ENCODE results near the gene ABHD2. TPM values are rescaled to one million over a fixed set of nuclear protein-coding genes. Genes with fewer than 3 reads are reported as not detected.

The ABHD2 gene
- total and polyA plus RNA-seq, 2 donors (not counting 1 experiment from before 2014, with no cell fraction given): 39.5 to 84.9 TPM

- no peak for DNase-seq (ENCODE audit: low read depth in 2 of 2)
- no peaks in the 10 kb centered on the region for H3K36me3 ChIP-seq (ENCODE audit: control insufficient read depth, insufficient read depth, low read length)
- no peak overlapping the region for H3K9ac ChIP-seq (ENCODE audit: insufficient read depth, low read length)
- no peaks in the 10 kb centered on the region for H3K79me2 ChIP-seq (ENCODE audit: control insufficient read depth, insufficient read depth, low read length)
- no peaks in the 10 kb centered on the region for H3K4me1 ChIP-seq (ENCODE audit: control insufficient read depth, extremely low read depth, insufficient read depth, low read length)
- H3K4me3 ChIP-seq (replicated peaks in 1 of 4; ENCODE audit: control extremely low read depth in 1 of 4, insufficient read depth in 1 of 4, low read depth in 3 of 4, low read length in 4 of 4): no peak overlapping the region
- no peak overlapping the region for H3K27ac ChIP-seq (ENCODE audit: insufficient read depth, low read length)
- H3K4me2 ChIP-seq (ENCODE audit: extremely low read depth, insufficient read depth, low read length): no peak overlapping the region
- TF ChIP-seq EZH2 (IDR thresholded peaks at IDR 0.05; ENCODE audit: low read length, missing control alignments) (no peak), CTCF (conservative IDR thresholded peaks at IDR 0.05 in 1 of 2, IDR thresholded peaks at IDR 0.05 in 1 of 2; ENCODE audit: low read depth in 1 of 2, low read length in 2 of 2) (no peak)
- H4K20me1 ChIP-seq (ENCODE audit: control insufficient read depth, extremely low read depth, insufficient read depth, low read length): no peaks in the 10 kb centered on the region
- H3K27me3 ChIP-seq (ENCODE audit: control insufficient read depth, insufficient read depth, low read length): no peaks in the 10 kb centered on the region
- no peaks in the 10 kb centered on the region for H3K9me3 ChIP-seq (ENCODE audit: control insufficient read depth, insufficient read depth, low read depth, low read length)
- no peak overlapping the region for H2AFZ ChIP-seq (ENCODE audit: low read length)
These were observed 13.7 kb upstream of the ABHD2 start for GRCh38 chr15:89074402-89075012.

- H3K4me2 ChIP-seq (ENCODE audit: extremely low read depth, insufficient read depth, low read length): no peak overlapping the region
- no peaks in the 10 kb centered on the region for H3K36me3 ChIP-seq (ENCODE audit: control insufficient read depth, insufficient read depth, low read length)
- H2AFZ ChIP-seq (ENCODE audit: low read length): no peak overlapping the region
- no peak overlapping the region for H3K4me3 ChIP-seq (replicated peaks in 1 of 4; ENCODE audit: control extremely low read depth in 1 of 4, insufficient read depth in 1 of 4, low read depth in 3 of 4, low read length in 4 of 4)
- no peak for TF ChIP-seq CTCF (conservative IDR thresholded peaks at IDR 0.05 in 1 of 2, IDR thresholded peaks at IDR 0.05 in 1 of 2; ENCODE audit: low read depth in 1 of 2, low read length in 2 of 2)
- no peak for TF ChIP-seq EZH2 (IDR thresholded peaks at IDR 0.05; ENCODE audit: low read length, missing control alignments)
- no peaks in the 10 kb centered on the region for H3K79me2 ChIP-seq (ENCODE audit: control insufficient read depth, insufficient read depth, low read length)
- no peaks in the 10 kb centered on the region for H4K20me1 ChIP-seq (ENCODE audit: control insufficient read depth, extremely low read depth, insufficient read depth, low read length)
- no peaks in the 10 kb centered on the region for H3K27me3 ChIP-seq (ENCODE audit: control insufficient read depth, insufficient read depth, low read length)
- H3K4me1 ChIP-seq (ENCODE audit: control insufficient read depth, extremely low read depth, insufficient read depth, low read length): no peaks in the 10 kb centered on the region
- no peaks in the 10 kb centered on the region for H3K9me3 ChIP-seq (ENCODE audit: control insufficient read depth, insufficient read depth, low read depth, low read length)
- DNase-seq (ENCODE audit: low read depth in 2 of 2): peak in 1 of 2 donors; percentile 33
- H3K9ac ChIP-seq (ENCODE audit: insufficient read depth, low read length): no peak overlapping the region
- H3K27ac ChIP-seq (ENCODE audit: insufficient read depth, low read length): no peak overlapping the region
These were observed 13.1 kb upstream of the ABHD2 start for GRCh38 chr15:89075101-89075640.

GRCh38 chr15:89075846-89076245 lies 12.4 kb upstream of the ABHD2 start:
- H3K36me3 ChIP-seq (ENCODE audit: control insufficient read depth, insufficient read depth, low read length): no peaks in the 10 kb centered on the region
- no peak overlapping the region for H3K27ac ChIP-seq (ENCODE audit: insufficient read depth, low read length)
- no peak for DNase-seq (ENCODE audit: low read depth in 2 of 2)
- no peaks in the 10 kb centered on the region for H4K20me1 ChIP-seq (ENCODE audit: control insufficient read depth, extremely low read depth, insufficient read depth, low read length)
- no peaks in the 10 kb centered on the region for H3K79me2 ChIP-seq (ENCODE audit: control insufficient read depth, insufficient read depth, low read length)
- H3K27me3 ChIP-seq (ENCODE audit: control insufficient read depth, insufficient read depth, low read length): no peaks in the 10 kb centered on the region
- no peak overlapping the region for H3K4me3 ChIP-seq (replicated peaks in 1 of 4; ENCODE audit: control extremely low read depth in 1 of 4, insufficient read depth in 1 of 4, low read depth in 3 of 4, low read length in 4 of 4)
- H3K9ac ChIP-seq (ENCODE audit: insufficient read depth, low read length): no peak overlapping the region
- TF ChIP-seq CTCF (conservative IDR thresholded peaks at IDR 0.05 in 1 of 2, IDR thresholded peaks at IDR 0.05 in 1 of 2; ENCODE audit: low read depth in 1 of 2, low read length in 2 of 2) (no peak), EZH2 (IDR thresholded peaks at IDR 0.05; ENCODE audit: low read length, missing control alignments) (no peak)
- H3K4me2 ChIP-seq (ENCODE audit: extremely low read depth, insufficient read depth, low read length): no peak overlapping the region
- no peaks in the 10 kb centered on the region for H3K4me1 ChIP-seq (ENCODE audit: control insufficient read depth, extremely low read depth, insufficient read depth, low read length)
- no peaks in the 10 kb centered on the region for H3K9me3 ChIP-seq (ENCODE audit: control insufficient read depth, insufficient read depth, low read depth, low read length)
- no peak overlapping the region for H2AFZ ChIP-seq (ENCODE audit: low read length)

Measured in fibroblast of lung (primary cell).